Measurements from ENCODE around the gene ASPA.
A peak's percentile ranks its signal among the peaks of the same experiment; 100 is the strongest.

GRCh38 chr17:3447625-3448024 is 28.2 kb upstream of the ASPA start:
- TF ChIP-seq POLR2A (IDR thresholded peaks at IDR 0.05; ENCODE audit: extremely low read depth, insufficient read length) (no peak), CTCF (IDR thresholded peaks at IDR 0.05; ENCODE audit: low read depth, low read length) (peak; percentile 40)

All from NB4 (cell line).